Adipose tissue (tissue), 3 donors: ENCODE results near the gene CMIP. TPM values are rescaled to one million over a fixed set of nuclear protein-coding genes. Genes with fewer than 3 reads are reported as not detected.

Experiments used
- H3K27ac ChIP-seq: one replicate; pipeline ENCODE4 v1.5.1; 2013; ENCODE audit warnings: low read depth, low read length
- WGBS, 3 donors: extraction: QIAGEN DNeasy Blood & Tissue Kit; methylation state at CpG; one replicate each; pipeline ENCODE4 v1.1.7; 2013; 5-methylcytosine and 5-hydroxymethylcytosine counted together
- polyA plus RNA-seq, 3 donors: library from polyadenylated mRNA; stranded (reverse); fragments of 200-250 nt; gene quantifications; one replicate each; pipeline ENCODE4 v1.2.3, GENCODE V29; 2013
- donor health status: healthy with polysubstance abuse.
- donor health status: Bipolar disorder and iron deficiency.
- donor health status: healthy.

The CMIP gene
- polyA plus RNA-seq, 3 donors, result 9.2 to 22.9 (median 13.3) TPM

DNA sequence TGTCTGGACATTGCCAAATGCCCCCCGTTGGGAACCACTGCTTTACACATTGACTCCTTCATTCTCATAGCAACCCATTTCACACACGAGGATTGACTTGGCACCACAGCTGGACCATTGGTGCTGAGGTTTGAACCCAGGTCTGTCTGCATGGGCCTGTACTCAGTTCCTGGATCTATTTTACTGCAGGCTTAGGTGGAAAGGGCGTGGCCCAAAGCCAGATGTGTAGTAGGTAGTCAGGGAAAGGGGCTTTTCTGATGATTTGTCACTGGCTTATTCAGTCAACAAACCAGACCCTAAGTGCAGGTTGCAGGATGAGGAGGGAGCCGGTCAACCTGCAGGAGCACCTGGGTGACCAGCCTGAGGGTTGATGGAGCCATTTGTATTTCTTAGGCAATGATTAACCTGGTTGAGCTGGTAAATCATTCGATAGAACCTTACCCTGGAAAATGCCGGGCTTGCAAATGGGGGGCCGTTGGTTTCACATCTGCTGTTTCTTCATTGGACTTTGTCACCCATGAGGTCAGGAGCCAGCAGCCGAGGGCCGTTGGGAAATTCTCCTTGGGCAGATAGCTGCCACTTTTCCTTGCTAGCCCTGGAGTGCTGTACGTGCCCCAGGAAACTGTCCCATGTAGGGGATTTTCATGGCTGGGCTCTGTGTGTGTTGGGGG is 104.4 kb downstream of the CMIP start:
- 40 to 61% (median 54%) methylated on average over 10 of the region's 10 CpGs for WGBS, 3 donors
- H3K27ac ChIP-seq, result no peak overlapping the region

DNA sequence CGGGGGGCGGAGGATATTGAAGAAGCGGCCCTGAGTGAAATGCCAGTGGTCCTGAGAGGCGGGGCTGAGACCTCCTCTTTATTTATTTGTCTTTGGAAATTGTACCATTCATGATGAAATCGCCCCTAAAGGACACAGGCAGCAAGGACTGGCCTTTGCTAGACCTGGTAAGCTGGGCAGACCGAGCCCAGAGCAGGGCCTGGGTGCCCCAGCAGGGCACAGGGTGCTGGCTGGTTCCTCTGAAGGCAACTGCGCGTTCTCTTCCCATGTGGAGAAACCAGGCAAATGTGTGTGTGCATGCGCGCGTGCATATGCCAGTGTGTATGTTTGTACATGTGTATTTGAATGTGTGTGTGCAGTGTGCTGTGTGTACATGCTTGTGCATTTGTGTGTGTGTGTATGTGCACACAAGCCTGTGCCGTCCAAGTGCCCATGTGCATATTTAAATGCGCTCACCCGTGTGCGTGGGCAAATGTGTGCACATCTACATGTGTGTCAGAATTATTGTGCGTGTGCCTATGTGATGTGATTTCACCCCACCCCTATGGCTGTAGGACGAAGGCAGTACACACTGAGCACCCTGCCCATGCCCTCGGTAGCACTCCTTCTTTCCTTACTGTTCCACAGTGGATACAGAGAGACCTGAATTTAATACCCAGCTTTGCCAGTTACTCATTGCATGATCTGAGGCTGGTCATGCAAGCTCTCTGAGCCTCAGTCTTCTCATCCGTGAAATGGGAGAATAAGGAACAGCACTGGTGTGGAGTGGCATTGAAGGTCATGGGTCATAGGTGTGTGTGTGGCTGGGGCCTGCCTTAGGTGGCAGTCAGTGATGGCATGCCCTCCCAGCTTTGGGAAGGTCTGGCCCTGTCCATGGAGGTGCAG is 105.2 kb downstream of the CMIP start:
- WGBS, 3 donors, result 82 to 95% (median 94%) methylated on average over 19 of the region's 19 CpGs
- H3K27ac ChIP-seq, result no peak overlapping the region

DNA sequence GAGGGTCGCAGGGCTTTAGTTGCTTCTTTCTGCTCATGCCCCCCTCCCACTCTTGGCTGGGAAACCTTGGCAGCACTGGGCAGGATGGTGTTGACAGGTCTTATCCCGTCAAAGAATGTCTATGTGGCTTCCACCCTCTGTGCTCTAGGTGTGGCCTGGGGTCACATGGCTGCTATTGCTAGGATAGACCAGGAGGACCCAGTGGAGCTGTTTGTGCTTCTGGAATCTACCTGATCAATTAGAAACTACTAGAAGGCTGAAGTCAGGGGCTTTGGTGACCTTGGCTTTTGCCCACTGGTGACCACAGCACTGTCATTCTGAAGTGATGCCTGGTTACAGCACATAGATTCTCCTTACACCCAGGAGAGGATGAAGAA is 105.8 kb downstream of the CMIP start:
- WGBS, 3 donors, result 74 to 89% (median 77%) methylated on average over 2 of the region's 2 CpGs
- H3K27ac ChIP-seq, result no peak overlapping the region

DNA sequence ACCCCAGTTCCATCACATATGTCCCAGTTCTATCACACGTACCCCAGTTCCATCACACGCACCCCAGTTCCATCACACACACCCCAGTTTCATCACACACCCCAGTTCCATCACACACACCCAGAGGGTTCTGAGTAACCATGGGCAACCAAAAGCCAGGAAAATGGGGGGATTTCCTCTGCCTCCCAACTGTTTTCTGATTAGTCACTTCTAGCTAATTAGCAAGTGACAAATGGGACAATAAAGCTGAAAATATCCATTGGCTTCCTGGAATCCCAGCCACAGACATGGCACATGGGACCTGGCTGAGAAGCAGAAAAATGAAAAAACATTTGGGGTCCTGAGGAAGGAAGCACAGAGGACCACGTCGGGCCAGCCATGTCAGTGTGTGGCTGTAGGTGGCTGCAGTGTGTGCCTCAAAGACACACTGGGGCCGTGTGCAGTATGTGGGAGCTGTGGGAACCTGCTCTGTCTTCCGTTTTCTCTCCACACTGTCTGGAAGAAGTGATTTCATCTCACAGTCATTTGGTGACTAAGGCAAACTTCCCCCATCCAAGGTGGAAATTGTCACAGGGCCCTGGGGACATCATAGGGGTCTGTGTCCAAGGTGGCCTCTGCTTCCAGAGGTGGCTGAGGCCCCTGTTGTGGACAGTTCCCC is 106.7 kb downstream of the CMIP start:
- no peak overlapping the region for H3K27ac ChIP-seq
- WGBS, 3 donors, result 58 to 82% (median 62%) methylated on average over 6 of the region's 6 CpGs

GRCh38 chr16:81551821-81552304 is 107.3 kb downstream of the CMIP start:
- no peak overlapping the region for H3K27ac ChIP-seq
- WGBS, 3 donors, result 52 to 80% (median 62%) methylated on average over 11 of the region's 11 CpGs

DNA sequence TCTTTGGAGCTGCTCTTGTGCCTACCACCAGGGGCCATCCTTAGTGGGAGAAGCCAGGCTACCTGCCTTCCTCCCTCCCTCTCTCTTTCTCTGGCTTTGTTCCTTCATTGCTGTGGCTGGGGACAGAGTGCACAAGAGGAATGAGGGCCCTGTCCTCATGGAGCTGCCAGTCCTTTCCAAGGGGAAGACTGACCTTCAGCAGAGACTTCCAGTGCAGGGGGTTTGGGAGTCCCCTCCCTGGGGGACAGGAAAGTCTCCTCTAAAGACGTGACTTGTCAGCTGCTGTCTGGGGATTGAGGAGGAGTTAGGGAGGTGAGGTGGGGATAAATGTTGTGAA is 108.1 kb downstream of the CMIP start:
- WGBS, 3 donors, result 68 to 82% (median 69%) methylated on average over 1 of the region's 1 CpG
- no peak overlapping the region for H3K27ac ChIP-seq

GRCh38 chr16:81553080-81553813 is 108.6 kb downstream of the CMIP start:
- no peak overlapping the region for H3K27ac ChIP-seq
- 63 to 69% (median 63%) methylated on average over 22 of the region's 22 CpGs for WGBS, 3 donors

GRCh38 chr16:81553814-81554675 is 109.4 kb downstream of the CMIP start:
- 61 to 66% (median 61%) methylated on average over 10 of the region's 10 CpGs for WGBS, 3 donors
- H3K27ac ChIP-seq, result no peak overlapping the region

DNA sequence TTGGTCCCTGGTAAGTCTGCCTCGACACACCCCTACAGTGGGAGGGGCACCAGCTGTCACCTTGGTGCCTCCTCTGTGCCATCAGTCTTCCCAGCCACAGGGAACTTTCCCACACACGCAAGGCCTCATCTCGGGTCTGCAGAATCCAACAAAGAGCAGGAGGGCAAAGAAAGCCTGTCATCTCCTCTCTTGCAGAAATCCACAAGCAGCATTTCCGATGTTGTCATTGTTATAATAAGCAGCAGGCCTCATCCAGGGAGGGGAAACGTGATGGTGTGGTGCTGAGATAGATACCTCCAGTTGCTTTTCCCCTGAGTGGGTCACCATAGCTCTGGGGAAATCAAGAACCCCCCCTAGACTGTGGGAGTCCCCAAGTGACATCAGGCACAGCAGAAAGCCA is 110.4 kb downstream of the CMIP start:
- 73 to 82% (median 77%) methylated on average over 5 of the region's 5 CpGs for WGBS, 3 donors
- no peak overlapping the region for H3K27ac ChIP-seq

- WGBS, 3 donors, result 82 to 91% (median 86%) methylated on average over 3 of the region's 3 CpGs
- no peak overlapping the region for H3K27ac ChIP-seq
These were observed 111.1 kb downstream of the CMIP start for GRCh38 chr16:81555660-81556059.

DNA sequence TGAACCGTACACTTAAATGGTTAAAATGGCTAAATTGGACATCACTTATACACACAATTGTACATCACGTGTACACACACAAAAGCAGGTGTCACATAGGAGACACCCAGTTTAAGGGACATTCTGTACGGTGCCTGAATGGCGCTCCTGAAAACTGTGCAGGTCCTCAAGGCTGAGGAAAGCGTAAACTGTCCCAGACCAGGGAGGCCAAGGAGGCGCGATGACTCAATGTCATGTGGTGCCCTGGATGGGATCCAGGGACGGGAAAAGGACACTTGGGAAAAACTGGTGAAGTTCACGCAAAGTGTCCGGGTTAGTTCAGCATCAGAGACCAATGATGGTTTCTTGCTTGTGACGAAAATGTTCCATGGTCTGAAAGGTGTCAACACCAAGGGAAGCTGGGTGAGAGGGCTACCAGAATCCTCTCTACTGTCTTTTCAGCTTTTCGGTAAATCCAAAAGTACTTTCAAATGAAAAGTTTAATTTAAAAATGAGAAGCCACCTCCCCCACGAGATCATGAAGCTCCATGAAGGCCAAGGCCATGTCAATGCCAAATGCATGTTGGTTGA is 112.2 kb downstream of the CMIP start:
- H3K27ac ChIP-seq, result no peak overlapping the region
- WGBS, 3 donors, result 83 to 87% (median 87%) methylated on average over 13 of the region's 13 CpGs

DNA sequence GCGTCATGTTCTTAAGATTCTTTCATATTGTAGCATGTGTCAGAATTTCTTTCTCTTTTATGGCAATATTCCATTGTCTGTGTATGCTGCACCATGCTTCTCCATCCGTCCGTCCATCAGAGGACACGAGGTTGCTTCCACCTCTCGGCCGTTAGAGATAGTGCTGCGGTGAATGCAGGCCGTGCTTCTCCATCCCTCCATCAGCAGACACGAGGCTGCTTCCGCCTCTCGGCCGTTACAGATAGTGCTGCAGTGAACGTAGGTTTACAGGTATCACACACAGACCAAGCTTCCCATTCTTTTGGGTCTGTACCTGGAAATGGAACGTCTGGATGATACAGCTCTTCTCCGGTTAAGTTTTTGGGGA is 113.5 kb downstream of the CMIP start:
- H3K27ac ChIP-seq, result no peak overlapping the region
- 84 to 87% (median 85%) methylated on average over 15 of the region's 15 CpGs for WGBS, 3 donors

DNA sequence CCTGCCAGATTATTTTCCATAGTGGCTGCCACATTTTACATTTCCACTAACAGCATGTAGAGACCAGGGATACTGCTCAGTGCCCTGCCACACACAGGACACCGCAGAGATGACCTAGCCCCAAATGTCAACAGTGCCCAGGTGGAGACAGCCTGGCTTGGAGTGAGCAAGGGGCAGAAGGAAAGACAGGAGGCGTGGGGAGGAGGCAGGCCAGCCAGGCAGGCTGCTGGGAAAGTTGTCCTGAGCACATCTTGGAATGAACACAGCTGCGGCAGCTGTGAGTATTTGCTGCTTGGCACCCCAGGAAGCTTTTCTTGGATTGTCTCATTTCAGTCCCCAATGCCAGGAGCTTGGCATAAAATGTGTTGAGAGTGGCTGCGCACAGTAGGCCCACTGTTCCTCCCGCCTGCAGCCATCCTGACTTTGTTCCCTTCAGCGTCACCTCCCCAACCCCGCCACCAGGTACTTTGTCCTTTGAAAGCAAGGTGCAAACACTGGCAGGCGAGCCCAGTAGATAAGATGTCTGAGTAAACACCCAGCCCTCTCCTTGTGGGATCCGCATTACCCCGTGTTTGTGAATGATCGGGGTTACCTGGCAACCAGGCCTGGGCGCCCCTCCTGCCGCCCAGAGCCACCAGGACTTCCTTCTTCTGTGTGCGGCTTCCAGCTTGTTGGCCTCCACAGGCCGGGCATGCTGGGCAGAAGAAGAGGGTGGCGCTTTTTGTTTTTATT is 114.0 kb downstream of the CMIP start:
- H3K27ac ChIP-seq, result no peak overlapping the region
- WGBS, 3 donors, result 22 to 63% (median 63%) methylated on average over 16 of the region's 16 CpGs

DNA sequence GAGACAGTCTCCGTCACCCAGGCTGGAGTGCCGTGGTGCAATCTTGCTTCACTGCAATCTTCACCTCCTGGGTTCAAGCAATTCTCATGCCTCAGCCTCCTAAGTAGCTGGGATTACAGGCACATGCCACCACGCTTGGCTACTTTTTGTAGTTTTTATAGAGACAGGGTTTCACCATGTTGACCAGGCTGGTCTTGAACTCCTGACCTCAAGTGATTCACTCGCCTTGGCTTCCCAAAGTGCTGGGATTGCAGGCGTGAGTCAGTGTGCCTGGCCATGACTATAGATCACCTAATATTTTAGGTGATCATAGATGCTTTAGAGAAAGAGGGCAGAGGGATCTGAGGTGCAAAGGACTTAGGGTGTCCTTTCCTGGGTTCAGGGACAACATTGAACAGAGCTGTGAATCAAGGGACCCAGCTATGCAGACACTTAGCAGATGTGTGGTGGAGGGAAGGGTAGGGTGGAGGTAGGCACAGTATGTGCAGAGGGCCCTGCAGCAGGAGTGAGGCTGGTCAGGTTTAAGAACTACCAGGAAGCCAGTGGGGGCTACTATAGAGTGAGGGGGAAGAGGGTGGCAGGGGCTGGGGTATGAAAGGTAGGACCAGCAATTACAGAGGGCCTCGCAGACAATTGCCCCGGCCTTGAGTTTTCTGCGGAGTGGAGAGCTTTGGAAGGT is 116.5 kb downstream of the CMIP start:
- H3K27ac ChIP-seq, result no peak overlapping the region
- 71 to 82% (median 72%) methylated on average over 8 of the region's 8 CpGs for WGBS, 3 donors

DNA sequence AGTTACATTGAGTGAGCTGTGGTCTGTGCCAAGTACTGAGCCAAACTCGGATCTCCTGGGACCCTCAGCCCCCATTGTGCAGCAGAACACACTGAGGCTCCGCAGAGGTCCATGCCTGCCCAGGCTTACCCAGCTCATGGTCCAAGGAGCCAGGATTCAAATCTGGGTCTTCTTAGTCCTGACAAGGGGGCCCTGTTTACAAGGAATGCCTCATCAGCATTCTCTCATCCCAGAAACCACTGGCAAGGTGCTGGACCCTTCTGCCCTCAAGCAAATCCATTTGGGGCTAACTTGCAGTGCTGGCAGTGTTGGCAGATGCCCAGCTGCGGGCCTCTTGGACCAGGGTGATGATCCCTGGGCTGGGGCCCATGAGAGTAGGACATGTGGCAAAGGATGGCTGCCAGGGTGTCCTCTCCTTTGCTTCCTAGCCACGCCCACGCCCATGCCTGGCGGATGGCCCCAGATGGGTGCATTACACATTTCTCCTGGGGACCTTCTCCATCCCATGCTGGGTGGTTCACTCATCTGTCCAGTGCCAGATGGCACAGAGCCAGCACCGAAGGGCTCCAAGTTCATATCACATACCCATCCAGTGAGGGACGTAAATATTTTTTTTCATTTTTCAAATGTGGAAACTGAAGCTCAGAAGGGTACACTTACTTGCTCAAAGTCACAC is 117.7 kb downstream of the CMIP start:
- 77 to 84% (median 80%) methylated on average over 8 of the region's 8 CpGs for WGBS, 3 donors

GRCh38 chr16:81562926-81563325 is 118.3 kb downstream of the CMIP start:
- 93 to 97% (median 94%) methylated on average over 8 of the region's 8 CpGs for WGBS, 3 donors

More for the DNA sequence above, 117.7 kb downstream of the CMIP start:
- no peak overlapping the region for H3K27ac ChIP-seq

More at GRCh38 chr16:81562926-81563325, 118.3 kb downstream of the CMIP start:
- no peak overlapping the region for H3K27ac ChIP-seq
